ENCODE measurements around the gene EPHA6.

The EPHA6 gene

DNA sequence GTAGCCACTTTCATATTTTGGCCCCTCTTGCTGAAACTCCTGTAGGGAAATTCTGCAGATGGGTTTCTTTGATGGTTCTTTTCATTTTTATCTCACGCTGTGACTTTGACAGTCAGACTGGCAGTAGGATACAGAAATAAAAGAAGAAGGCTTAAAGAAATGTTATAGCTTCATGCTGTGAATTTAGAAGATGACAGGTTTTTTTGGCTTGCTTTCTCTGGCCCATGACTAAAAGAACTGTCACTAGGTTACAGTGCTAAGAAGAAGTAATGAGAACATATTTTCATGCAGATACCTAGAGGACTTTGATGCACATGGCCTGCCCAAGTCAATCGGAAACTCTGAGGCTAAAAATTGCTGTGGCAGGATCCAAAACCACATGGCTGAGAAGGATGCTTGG lies 334.5 kb downstream of the EPHA6 start:
- DNase-seq (ENCODE audit: extremely low read depth in 1 of 2, low read depth in 1 of 2): no peak

GRCh38 chr3:97161169-97161568 lies 346.8 kb downstream of the EPHA6 start:
- DNase-seq (ENCODE audit: extremely low read depth in 1 of 2, low read depth in 1 of 2): no peak

DNA sequence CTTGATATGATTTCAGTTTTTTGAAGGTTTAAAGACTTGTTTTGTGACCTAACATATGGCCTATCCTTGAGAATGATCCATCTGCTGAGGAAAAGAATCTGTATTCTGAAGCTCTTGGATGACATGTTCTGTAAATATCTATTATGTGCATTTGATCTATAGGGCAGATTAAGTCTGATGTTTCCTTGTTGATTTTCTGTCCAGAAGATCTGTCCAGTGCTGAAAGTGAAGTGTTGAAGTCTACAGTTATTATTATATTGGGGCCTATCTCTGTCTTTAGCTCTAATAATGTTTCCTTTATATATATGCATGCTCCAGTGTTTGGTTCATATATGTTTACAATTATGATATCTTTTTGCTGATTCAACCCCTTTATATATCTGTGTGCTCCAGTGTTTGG lies 362.8 kb downstream of the EPHA6 start:
- no peak for DNase-seq (ENCODE audit: extremely low read depth in 1 of 2, low read depth in 1 of 2)

GRCh38 chr3:97181704-97182103 lies 367.3 kb downstream of the EPHA6 start:
- no peak for DNase-seq (ENCODE audit: extremely low read depth in 1 of 2, low read depth in 1 of 2)

DNA sequence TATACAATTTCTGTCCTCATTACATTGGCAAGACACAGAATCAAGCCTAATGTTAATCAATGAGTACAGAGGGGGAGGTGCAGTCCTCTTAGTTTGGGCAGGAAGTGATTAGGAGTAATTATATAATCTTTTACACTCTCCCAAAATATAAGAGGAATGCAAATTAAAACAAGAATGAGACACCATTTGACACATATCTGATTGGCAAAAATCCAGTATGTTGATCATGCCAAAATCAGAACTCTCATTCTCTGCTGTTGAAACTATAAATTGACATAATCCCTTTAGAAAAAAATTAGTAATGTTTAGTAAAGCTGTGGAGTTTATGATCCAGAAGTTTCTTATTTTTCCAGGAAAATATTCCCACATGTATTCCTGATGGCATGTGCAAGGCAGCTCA lies 373.4 kb downstream of the EPHA6 start:
- DNase-seq (ENCODE audit: extremely low read depth in 1 of 2, low read depth in 1 of 2): no peak

DNA sequence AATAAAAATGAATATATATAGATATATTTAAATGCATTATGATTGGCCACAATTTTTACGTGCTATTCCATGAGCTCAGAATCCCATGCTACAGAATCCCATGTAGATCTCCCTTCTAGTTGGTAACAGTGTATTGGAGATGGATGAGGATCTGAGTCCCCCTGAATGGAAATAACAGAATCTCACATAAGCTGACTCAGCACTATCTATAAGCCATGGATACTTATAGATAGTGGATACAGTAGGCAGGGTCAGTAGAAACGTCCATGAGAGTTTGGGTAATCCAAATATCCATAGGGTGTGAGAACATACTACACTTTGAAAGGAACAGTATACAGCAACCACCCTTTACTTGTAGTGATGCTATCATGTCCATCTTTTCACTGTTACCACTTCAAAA lies 375.4 kb downstream of the EPHA6 start:
- no peak for DNase-seq (ENCODE audit: extremely low read depth in 1 of 2, low read depth in 1 of 2)

DNA sequence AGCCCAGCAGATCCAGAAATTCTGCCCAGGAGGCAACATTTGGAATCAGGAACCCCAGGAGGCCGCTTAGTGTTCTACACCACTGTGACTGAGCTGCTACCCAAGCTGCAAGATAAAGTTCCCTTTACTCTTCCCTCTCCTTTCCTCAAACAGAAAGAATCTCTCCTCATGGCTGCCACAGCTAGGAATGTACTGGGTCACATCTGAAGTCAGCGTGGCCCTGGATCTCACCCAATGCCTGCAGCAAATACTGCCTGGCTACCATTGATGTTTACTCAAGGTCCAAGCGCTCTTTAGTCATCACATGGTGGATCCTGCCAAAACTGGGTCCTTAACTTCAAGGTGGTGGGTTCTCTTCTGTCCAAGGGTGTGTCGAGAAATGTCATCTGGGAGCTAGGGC lies 382.7 kb downstream of the EPHA6 start:
- no peak for DNase-seq (ENCODE audit: extremely low read depth in 1 of 2, low read depth in 1 of 2)

DNA sequence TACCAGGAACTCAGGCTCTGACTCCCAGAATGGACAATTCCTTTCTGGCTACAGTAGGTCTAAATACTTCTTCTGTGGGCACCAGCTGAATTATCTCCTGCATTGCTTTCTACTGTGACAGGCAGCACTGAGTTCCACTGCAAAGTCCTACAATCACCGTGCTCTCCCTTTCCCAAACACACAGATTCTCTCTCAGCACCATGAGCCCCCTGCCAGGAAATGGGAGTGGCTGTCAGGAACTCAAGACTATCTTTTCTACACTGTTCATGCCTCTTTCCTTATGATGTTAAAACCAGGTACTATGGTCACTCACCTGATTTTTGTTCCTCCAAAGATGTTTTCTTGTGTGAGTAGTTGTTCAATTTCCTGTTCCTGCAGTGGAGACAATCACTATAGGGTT lies 383.4 kb downstream of the EPHA6 start:
- DNase-seq (ENCODE audit: extremely low read depth in 1 of 2, low read depth in 1 of 2): no peak

DNA sequence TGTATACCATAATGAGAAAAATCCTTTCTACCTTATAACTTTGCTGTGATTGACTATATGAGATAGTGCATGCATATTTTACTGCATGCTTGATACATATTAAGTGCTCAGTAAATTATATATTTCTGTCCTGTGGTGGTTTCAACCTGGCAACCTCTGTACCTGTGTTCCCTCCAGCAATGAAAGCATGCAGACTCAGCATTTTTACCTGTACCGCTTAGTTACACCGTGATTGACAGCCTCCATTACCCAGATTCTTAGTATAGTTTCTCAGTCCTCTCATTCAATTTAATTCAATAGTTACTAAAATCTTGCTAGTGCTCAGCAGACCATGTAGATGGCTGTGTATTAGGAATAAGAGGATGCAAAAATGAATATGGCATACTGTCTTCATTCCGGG lies 386.0 kb downstream of the EPHA6 start:
- no peak for DNase-seq (ENCODE audit: extremely low read depth in 1 of 2, low read depth in 1 of 2)

DNA sequence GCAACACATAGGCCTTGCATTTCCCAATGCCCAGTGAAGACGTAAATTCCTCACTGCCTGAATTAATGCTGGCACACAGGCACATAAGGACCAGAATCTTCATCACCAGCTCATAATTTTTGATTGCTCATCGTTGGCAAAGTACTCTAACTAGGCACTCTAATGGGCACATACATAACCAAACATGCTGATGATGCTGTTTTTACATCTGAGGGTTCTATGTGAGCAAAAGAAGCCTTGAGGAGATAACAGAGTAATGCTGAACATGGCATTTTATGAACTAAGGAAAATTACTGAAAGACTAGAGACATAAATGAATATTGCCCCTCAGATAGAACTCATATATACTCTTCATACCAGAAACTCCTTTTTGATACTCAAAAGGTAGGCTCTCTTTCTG lies 387.4 kb downstream of the EPHA6 start:
- no peak for DNase-seq (ENCODE audit: extremely low read depth in 1 of 2, low read depth in 1 of 2)

DNA sequence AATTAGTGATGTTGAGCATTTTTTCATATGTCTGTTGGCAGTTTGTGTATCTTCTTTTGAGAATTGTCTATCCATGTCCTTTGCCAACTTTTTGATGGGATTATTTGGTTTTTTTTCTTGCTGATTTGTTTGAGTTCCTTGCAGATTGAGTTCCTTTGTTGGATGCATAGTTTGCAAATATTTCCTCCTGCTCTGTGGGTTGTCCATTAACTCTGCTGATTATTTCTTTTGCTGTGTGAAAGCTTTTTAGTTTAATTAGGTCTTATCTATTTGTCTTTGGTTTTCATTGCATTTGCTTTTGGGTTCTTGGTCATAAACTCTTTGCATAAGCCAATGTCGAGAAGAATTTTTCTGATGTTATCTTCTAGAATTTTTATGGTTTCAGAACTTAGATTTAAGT lies 414.6 kb downstream of the EPHA6 start:
- DNase-seq (ENCODE audit: extremely low read depth in 1 of 2, low read depth in 1 of 2): no peak

DNA sequence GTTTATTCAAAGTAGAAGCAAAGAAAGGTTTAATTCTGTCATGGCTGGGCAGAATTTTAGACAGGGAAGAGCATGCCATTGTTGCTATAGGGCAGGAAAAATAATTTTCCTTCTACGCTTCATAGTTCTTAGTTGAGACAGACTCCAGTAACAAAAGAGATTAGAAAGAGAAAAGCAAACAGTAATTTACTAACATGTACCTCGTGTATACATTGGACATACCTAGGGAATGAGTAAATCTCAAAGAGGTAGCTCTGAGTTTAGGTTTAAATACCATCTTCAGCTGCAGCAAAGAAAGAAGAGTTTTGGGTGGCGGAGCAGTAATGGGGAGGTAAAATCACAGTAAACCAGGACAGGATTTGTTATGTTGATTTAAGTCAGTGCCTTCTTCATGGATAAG lies 416.1 kb downstream of the EPHA6 start:
- DNase-seq (ENCODE audit: extremely low read depth in 1 of 2, low read depth in 1 of 2): no peak

DNA sequence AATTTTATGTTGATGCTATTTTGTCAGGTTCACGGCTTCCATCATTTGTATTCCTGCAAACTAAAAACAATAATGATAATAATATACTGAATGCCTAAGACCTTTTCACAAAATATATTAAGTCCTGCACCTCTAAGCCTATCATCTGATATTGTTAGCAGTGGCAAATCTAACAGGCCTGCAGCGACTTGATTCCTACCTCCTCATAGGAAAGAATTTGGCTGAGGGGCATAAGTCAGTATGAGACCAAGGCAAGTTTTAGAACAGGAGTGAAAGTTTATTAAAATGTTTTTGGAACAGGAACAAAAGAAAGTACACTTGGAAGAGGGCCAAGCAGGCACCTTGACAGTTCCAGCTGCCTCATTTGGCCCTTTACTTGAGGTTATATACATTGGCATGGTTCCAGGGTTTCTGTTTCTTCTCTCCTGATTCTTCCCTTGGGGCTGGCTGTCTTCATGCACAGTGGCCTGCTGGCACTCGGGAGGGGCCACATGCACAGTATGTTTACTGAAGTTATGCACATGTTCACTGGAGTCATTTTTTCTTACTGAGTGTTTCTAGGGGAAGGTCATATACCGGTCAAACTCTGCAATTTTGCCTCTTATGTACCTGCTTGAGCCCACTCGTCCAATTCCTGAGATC lies 418.1 kb downstream of the EPHA6 start:
- no peak for DNase-seq (ENCODE audit: extremely low read depth in 1 of 2, low read depth in 1 of 2)

DNA sequence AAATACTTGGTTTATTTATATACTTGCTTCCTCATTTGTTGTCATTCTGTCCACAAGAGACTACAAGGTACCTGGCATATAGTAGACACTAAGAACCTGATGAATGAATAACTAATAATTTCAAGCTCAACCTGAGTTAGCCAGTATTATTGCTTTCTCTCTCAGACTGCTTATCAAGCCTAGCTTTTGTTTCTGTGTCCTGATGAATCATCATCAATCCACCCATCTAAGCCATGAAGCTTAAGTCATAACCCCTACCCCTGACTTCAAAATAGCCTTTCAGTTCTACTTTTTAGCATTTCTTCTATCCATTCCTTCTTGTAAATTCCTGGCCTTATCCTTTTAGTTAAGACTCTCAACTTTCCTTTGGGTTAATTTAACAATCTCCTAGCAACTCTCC lies 420.8 kb downstream of the EPHA6 start:
- DNase-seq (ENCODE audit: extremely low read depth in 1 of 2, low read depth in 1 of 2): no peak

- no peak for DNase-seq (ENCODE audit: extremely low read depth in 1 of 2, low read depth in 1 of 2)
Observed at GRCh38 chr3:97235611-97236315, 421.4 kb downstream of the EPHA6 start.

- DNase-seq (ENCODE audit: extremely low read depth in 1 of 2, low read depth in 1 of 2): no peak
Observed at GRCh38 chr3:97241417-97241816, 427.0 kb downstream of the EPHA6 start.

DNA sequence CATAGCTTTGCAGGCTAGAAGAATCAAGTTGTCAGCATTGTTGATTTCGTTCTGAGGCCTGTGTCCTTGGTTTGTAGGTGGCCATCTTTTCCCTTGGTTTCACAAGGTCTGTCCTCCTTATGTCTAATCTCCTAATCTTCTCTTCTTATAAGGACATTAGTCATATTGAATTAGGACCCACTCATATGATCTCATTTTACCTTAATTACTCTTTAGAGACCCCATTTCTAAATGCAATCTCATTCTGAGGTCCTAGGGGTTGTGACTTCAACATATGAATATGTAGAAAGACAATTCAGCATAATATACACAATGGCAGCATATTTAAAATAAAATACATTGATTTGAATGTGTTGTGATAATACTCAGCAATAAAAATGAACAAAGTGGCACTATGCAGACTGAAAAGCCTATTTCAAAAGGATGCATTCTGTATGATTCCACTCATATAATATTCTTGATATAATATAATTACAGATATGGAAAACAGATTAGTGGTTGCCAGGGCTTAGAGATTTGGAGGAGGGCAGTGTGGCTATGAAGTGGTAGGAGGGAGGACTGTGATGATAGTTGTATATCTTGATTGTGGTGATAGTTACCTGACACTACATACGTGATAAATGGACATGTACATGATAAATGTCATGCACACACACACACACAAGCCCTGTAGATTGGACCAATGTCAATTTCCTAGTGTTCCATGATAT lies 431.0 kb downstream of the EPHA6 start:
- DNase-seq (ENCODE audit: extremely low read depth in 1 of 2, low read depth in 1 of 2): no peak

- DNase-seq (ENCODE audit: extremely low read depth in 1 of 2, low read depth in 1 of 2): no peak
Observed at GRCh38 chr3:97256060-97256459, 441.7 kb downstream of the EPHA6 start.

DNA sequence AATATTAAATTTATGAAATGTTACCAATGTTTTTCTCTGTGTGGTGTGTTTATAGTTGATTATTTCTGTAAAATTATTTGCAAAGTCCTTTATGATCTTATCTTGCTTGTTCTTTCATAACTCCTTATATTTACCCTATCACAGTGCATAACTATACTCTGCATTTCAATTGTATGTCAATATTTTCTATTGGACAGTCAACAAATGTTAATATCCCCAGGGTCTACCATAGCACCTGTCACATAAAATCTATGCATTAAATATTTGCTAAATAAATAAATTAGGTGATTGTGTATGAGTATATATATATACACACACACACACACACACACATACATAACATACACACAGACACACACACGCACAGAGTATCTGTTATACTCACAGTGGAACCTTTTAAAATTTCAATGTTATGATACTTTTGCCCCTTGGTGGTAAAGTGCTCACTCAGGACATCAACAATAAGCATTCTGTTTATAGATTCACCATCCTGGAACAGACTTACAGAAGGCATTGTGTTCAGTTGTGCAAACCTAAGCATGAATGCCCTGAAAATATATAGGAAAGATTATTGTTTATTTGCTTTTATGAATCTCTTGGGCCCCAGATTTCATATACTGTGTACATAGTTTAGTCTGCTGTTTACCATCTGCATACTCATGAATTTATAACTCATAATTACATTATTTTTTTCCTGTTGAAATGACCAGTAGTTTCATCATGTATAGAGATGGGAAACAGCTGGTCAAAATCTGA lies 443.7 kb downstream of the EPHA6 start:
- no peak for DNase-seq (ENCODE audit: extremely low read depth in 1 of 2, low read depth in 1 of 2)

DNA sequence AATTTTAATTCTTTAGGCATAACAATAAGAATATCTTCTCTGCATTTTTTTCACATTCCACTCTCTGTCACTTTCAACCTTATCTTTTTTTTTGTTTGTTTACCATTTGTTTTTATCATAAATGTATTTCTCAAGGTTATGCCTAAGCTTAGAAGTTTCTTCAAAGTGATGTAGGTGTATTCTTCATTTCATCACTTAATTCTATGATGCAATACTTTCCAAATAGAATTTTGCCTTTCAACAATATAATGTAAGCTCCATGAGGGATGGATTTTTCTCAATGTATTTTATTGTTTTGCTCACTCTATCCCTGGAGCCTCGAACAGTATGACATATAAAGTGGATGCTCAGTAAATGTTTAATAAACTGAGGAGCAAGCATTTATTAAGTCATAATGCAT lies 444.9 kb downstream of the EPHA6 start:
- no peak for DNase-seq (ENCODE audit: extremely low read depth in 1 of 2, low read depth in 1 of 2)

DNA sequence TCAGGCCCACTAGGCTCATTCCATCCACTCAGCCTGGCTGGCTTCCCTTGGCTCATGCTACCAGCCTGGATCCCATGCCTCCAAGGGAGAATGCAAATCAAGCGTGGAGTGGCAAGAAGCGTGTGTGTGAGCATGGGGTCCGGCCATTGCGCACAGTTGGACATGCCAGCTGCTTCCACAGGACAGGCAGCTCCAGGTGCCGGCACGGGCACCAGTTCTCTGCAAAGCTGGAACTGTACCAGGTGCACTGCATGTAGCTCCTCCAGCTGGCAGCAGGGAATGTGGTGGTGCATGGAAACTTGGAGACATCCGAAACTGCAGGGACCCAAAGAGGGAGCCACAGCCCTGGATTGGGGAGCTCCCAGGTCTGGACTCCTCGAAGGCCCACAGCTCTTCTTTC lies 449.8 kb downstream of the EPHA6 start:
- no peak for DNase-seq (ENCODE audit: extremely low read depth in 1 of 2, low read depth in 1 of 2)

Measured in activated CD8-positive, alpha-beta memory T cell treated with anti-CD3 and anti-CD28 coated beads for 1 hour (primary cell).